ENCODE results near the gene OR9Q2. TPM values are rescaled to one million over a fixed set of nuclear protein-coding genes. Genes with fewer than 3 reads are reported as not detected.

Gene OR9Q2
- total and polyA plus RNA-seq, 2 donors (not counting 1 experiment from before 2014, with no cell fraction given): not detected

DNA sequence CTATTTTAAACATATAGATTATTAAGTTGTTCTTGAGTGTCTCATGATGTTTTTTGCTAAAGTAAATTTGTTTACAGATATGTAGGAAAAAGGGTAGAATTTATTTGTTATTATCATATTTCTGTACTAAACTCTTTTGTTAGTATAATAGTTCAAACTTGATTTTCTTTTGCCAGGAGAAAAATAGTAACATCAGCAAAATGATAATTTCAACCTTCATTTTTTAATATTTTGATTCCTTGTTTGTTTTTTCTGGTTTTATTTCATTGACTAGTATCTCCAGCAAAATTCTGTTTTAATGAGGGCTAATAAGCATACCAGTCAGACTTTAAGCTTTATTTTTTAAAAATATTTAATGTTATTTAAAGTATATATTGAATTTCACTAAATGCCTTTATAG lies 27.6 kb downstream of the OR9Q2 start:
- no peak for ATAC-seq (ENCODE audit: low read depth)
- no peak overlapping the region for H3K4me3 Mint-ChIP-seq
- H2AFZ ChIP-seq (ENCODE audit: insufficient read depth, low read depth, low read length, poor library complexity, severe bottlenecking): no peak overlapping the region

GRCh38 chr11:58222721-58223120 lies 33.9 kb downstream of the OR9Q2 start:
- H3K4me1 ChIP-seq (ENCODE audit: control insufficient read depth in 2 of 2, insufficient read depth in 2 of 2, low read length in 2 of 2): no peaks in the 10 kb centered on the region
- no peaks in the 10 kb centered on the region for H3K27me3 ChIP-seq (replicated peaks in 1 of 4; ENCODE audit: control extremely low read depth in 1 of 4, control insufficient read depth in 3 of 4, insufficient read depth in 4 of 4, low read length in 3 of 4)
- no peak overlapping the region for H2AFZ ChIP-seq (ENCODE audit: insufficient read depth, low read depth, low read length, poor library complexity, severe bottlenecking)
- H3K4me2 ChIP-seq (replicated peaks; ENCODE audit: low read depth, low read length, poor library complexity, severe bottlenecking): no peak overlapping the region
- no peaks in the 10 kb centered on the region for H3K9me3 Mint-ChIP-seq (ENCODE audit: insufficient read depth)
- intact Hi-C loops (cut with micrococcal nuclease): no loop called here
- H3K79me2 ChIP-seq (ENCODE audit: control insufficient read depth, insufficient read depth, low read length): no peaks in the 10 kb centered on the region
- no peaks in the 10 kb centered on the region for H4K20me1 ChIP-seq (ENCODE audit: control insufficient read depth, insufficient read depth, low read length, poor library complexity, severe bottlenecking)
- no peaks in the 10 kb centered on the region for H3K9me3 ChIP-seq (ENCODE audit: control extremely low read depth in 1 of 3, control insufficient read depth in 2 of 3, insufficient read depth in 1 of 3, low read length in 2 of 3)
- H3K27me3 Mint-ChIP-seq: peaks cover 11% of the 10 kb centered on the region
- H3K9ac ChIP-seq (ENCODE audit: low read length): no peak overlapping the region
- TF ChIP-seq, protein P1, sequence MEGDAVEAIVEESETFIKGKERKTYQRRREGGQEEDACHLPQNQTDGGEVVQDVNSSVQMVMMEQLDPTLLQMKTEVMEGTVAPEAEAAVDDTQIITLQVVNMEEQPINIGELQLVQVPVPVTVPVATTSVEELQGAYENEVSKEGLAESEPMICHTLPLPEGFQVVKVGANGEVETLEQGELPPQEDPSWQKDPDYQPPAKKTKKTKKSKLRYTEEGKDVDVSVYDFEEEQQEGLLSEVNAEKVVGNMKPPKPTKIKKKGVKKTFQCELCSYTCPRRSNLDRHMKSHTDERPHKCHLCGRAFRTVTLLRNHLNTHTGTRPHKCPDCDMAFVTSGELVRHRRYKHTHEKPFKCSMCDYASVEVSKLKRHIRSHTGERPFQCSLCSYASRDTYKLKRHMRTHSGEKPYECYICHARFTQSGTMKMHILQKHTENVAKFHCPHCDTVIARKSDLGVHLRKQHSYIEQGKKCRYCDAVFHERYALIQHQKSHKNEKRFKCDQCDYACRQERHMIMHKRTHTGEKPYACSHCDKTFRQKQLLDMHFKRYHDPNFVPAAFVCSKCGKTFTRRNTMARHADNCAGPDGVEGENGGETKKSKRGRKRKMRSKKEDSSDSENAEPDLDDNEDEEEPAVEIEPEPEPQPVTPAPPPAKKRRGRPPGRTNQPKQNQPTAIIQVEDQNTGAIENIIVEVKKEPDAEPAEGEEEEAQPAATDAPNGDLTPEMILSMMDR (IDR thresholded peaks at IDR 0.05): no peak
- no peak for TF ChIP-seq EZH2 (IDR thresholded peaks at IDR 0.05; ENCODE audit: borderline replicate concordance, insufficient read depth, low read depth, low read length, poor library complexity, severe bottlenecking)
- no peaks in the 10 kb centered on the region for H3K36me3 ChIP-seq (replicated peaks in 1 of 2; ENCODE audit: control extremely low read depth in 1 of 2, control insufficient read depth in 1 of 2, extremely low read depth in 1 of 2, insufficient read depth in 2 of 2, low read length in 1 of 2)
- H3K4me1 Mint-ChIP-seq: no peaks in the 10 kb centered on the region
- no peak overlapping the region for H3K4me3 ChIP-seq (ENCODE audit: control extremely low read depth in 1 of 5, extremely low read depth in 1 of 5, insufficient read depth in 1 of 5, low read depth in 2 of 5, low read length in 4 of 5)
- ATAC-seq (ENCODE audit: low read depth): no peak
- CTCF ChIA-PET: no interaction called here
- no peak overlapping the region for H3K27ac ChIP-seq (ENCODE audit: low read length in 2 of 2)
- 88% methylated on average over 2 of the region's 7 CpGs for WGBS (ENCODE audit: insufficient coverage)
- POLR2A ChIA-PET: no interaction called here
- no peak overlapping the region for H3K4me3 Mint-ChIP-seq
- no peak overlapping the region for H3K27ac Mint-ChIP-seq
- no peak for DNase-seq

More for the DNA sequence above, 27.6 kb downstream of the OR9Q2 start:
- Histone ChIP-seq H3K4me3 (ENCODE audit: control extremely low read depth in 1 of 5, extremely low read depth in 1 of 5, insufficient read depth in 1 of 5, low read depth in 2 of 5, low read length in 4 of 5) (no peak overlapping the region), H4K20me1 (ENCODE audit: control insufficient read depth, insufficient read depth, low read length, poor library complexity, severe bottlenecking) (no peaks in the 10 kb centered on the region), H3K36me3 (replicated peaks in 1 of 2; ENCODE audit: control extremely low read depth in 1 of 2, control insufficient read depth in 1 of 2, extremely low read depth in 1 of 2, insufficient read depth in 2 of 2, low read length in 1 of 2) (no peaks in the 10 kb centered on the region), H3K27me3 (replicated peaks in 1 of 4; ENCODE audit: control extremely low read depth in 1 of 4, control insufficient read depth in 3 of 4, insufficient read depth in 4 of 4, low read length in 3 of 4) (no peaks in the 10 kb centered on the region), H3K4me2 (replicated peaks; ENCODE audit: low read depth, low read length, poor library complexity, severe bottlenecking) (no peak overlapping the region), H3K4me1 (ENCODE audit: control insufficient read depth in 2 of 2, insufficient read depth in 2 of 2, low read length in 2 of 2) (no peaks in the 10 kb centered on the region), H3K9me3 (ENCODE audit: control extremely low read depth in 1 of 3, control insufficient read depth in 2 of 3, insufficient read depth in 1 of 3, low read length in 2 of 3) (no peaks in the 10 kb centered on the region), H3K79me2 (ENCODE audit: control insufficient read depth, insufficient read depth, low read length) (no peaks in the 10 kb centered on the region), H3K27ac (ENCODE audit: low read length in 2 of 2) (no peak overlapping the region), H3K9ac (ENCODE audit: low read length) (no peak overlapping the region)
- Mint-ChIP-seq H3K27me3 (peaks cover 14% of the 10 kb centered on the region), H3K9me3 (ENCODE audit: insufficient read depth) (no peaks in the 10 kb centered on the region), H3K27ac (no peak overlapping the region), H3K4me1 (no peaks in the 10 kb centered on the region)
- ChIA-PET CTCF (no interaction called here), POLR2A (no interaction called here)
- no peak for DNase-seq
- intact Hi-C loops (cut with micrococcal nuclease): no loop called here
- no peak for TF ChIP-seq EZH2 (IDR thresholded peaks at IDR 0.05; ENCODE audit: borderline replicate concordance, insufficient read depth, low read depth, low read length, poor library complexity, severe bottlenecking)
- TF ChIP-seq, protein P1 (IDR thresholded peaks at IDR 0.05): no peak
